Neuronal stem cell (in vitro differentiated cells): Measurements from ENCODE around the gene FAM180A.
"Not testable (repeated sequence)": the region's sequence is repeated elsewhere in the genome, so short reads cannot be mapped to it uniquely, and the experiment has no call there.

Experiments used
- DNase-seq: peaks from one replicate; pipeline ENCODE4 v3.0.0-alpha.2; 2013; ENCODE audit warnings: low spot score
- H2AFZ ChIP-seq: one replicate; pipeline ENCODE4 v1.6.1; 2013; ENCODE audit warnings: mild to moderate bottlenecking, low read length, inconsistent platforms
- H2AK5ac ChIP-seq: 2 replicates; pipeline ENCODE4 v1.6.1; 2013; ENCODE audit warnings: low read depth, mild to moderate bottlenecking, inconsistent platforms, low read length, moderate library complexity, mixed read lengths
- H2BK120ac ChIP-seq: 2 replicates; pipeline ENCODE4 v1.6.1; 2013; ENCODE audit warnings: low read depth, mild to moderate bottlenecking, inconsistent platforms, low read length, moderate library complexity, mixed read lengths
- H2BK12ac ChIP-seq: one replicate; pipeline ENCODE4 v1.6.1; 2013; ENCODE audit warnings: low read length, inconsistent platforms
- H2BK15ac ChIP-seq: 2 replicates; pipeline ENCODE4 v1.6.1; 2013; ENCODE audit warnings: mild to moderate bottlenecking, low read length, inconsistent platforms, mixed read lengths
- H2BK5ac ChIP-seq: one replicate; pipeline ENCODE4 v1.6.1; 2013; ENCODE audit warnings: inconsistent platforms, mild to moderate bottlenecking, low read length, moderate library complexity
- H3K14ac ChIP-seq: one replicate; pipeline ENCODE4 v1.6.1; 2013; ENCODE audit warnings: low read length, inconsistent platforms
- H3K18ac ChIP-seq: 2 replicates; pipeline ENCODE4 v1.6.1; 2013; ENCODE audit warnings: low read length, inconsistent platforms
- H3K23ac ChIP-seq: 2 replicates; pipeline ENCODE4 v1.6.1; 2013; ENCODE audit warnings: low read depth, mild to moderate bottlenecking, mixed read lengths, low read length, inconsistent platforms; ENCODE audit not compliant: poor library complexity
- H3K27ac ChIP-seq: replicated peaks from 3 replicates; pipeline ENCODE4 v1.5.1; 2013; ENCODE audit warnings: low read length, inconsistent platforms
- H3K27me3 ChIP-seq, 3 experiments: 2 replicates each; pipeline ENCODE4 v1.6.1; 2013; ENCODE audit warnings: low read length in 3 of 3, mild to moderate bottlenecking in 2 of 3, inconsistent platforms in 1 of 3, low read depth in 1 of 3, mixed read lengths in 1 of 3, moderate library complexity in 1 of 3; ENCODE audit not compliant: control insufficient read depth in 3 of 3, insufficient read depth in 3 of 3
- H3K36me3 ChIP-seq, 2 donors: replicated peaks in 1 of 2; 2 replicates each; pipeline ENCODE4 v1.6.1; 2013; ENCODE audit warnings: low read length in 2 of 2; ENCODE audit not compliant: control insufficient read depth in 2 of 2, insufficient read depth in 2 of 2
- H3K4ac ChIP-seq: 2 replicates; pipeline ENCODE4 v1.6.1; 2013; ENCODE audit warnings: inconsistent platforms, mild to moderate bottlenecking, low read length, moderate library complexity
- H3K4me1 ChIP-seq, 2 donors: 1 replicate in 1 of 2; 2 replicates in 1 of 2; pipeline ENCODE4 v1.6.1; 2013; ENCODE audit warnings: low read length in 2 of 2, low read depth in 1 of 2; ENCODE audit not compliant: control insufficient read depth in 2 of 2, insufficient read depth in 1 of 2
- H3K4me2 ChIP-seq: one replicate; pipeline ENCODE4 v1.6.1; 2013; ENCODE audit warnings: mild to moderate bottlenecking, low read length, inconsistent platforms; ENCODE audit not compliant: insufficient read depth, poor library complexity, severe bottlenecking
- H3K4me3 ChIP-seq, 2 donors: 2 replicates each; pipeline ENCODE4 v1.5.1; 2013; ENCODE audit warnings: low read length in 2 of 2, mild to moderate bottlenecking in 2 of 2, inconsistent platforms in 1 of 2, moderate library complexity in 1 of 2
- H3K79me1 ChIP-seq: one replicate; pipeline ENCODE4 v1.6.1; 2013; ENCODE audit warnings: low read depth, mild to moderate bottlenecking, inconsistent platforms, low read length, moderate library complexity
- H3K9ac ChIP-seq: one replicate; pipeline ENCODE4 v1.6.1; 2013; ENCODE audit warnings: mild to moderate bottlenecking, low read depth, low read length, inconsistent platforms; ENCODE audit not compliant: poor library complexity
- H3K9me3 ChIP-seq, 2 donors: replicated peaks in 1 of 2; 2 replicates each; pipeline versions ENCODE3 to v1.6.1; 2013; ENCODE audit warnings: low read length in 2 of 2, mild to moderate bottlenecking in 2 of 2, inconsistent platforms in 1 of 2, low read depth in 1 of 2, mixed read lengths in 1 of 2, moderate library complexity in 1 of 2; ENCODE audit not compliant: control insufficient read depth in 2 of 2, insufficient read depth in 1 of 2
- H4K8ac ChIP-seq: one replicate; pipeline ENCODE4 v1.6.1; 2013; ENCODE audit warnings: low read depth, mild to moderate bottlenecking, inconsistent platforms, low read length, moderate library complexity
- H4K91ac ChIP-seq: one replicate; pipeline ENCODE4 v1.6.1; 2013; ENCODE audit warnings: low read length, low read depth, mild to moderate bottlenecking, inconsistent platforms; ENCODE audit not compliant: poor library complexity
- WGBS, 2 donors: extraction: QIAGEN DNeasy Blood & Tissue Kit; methylation state at CpG; one replicate each; pipeline ENCODE4 v1.1.7; 2013; ENCODE audit warnings: missing lambda C conversion rate in 2 of 2, mixed read lengths in 1 of 2; ENCODE audit not compliant: insufficient read length in 2 of 2, insufficient replicate concordance in 1 of 2; ENCODE audit errors: extremely low coverage in 2 of 2; 5-methylcytosine and 5-hydroxymethylcytosine counted together

FAM180A gene

DNA sequence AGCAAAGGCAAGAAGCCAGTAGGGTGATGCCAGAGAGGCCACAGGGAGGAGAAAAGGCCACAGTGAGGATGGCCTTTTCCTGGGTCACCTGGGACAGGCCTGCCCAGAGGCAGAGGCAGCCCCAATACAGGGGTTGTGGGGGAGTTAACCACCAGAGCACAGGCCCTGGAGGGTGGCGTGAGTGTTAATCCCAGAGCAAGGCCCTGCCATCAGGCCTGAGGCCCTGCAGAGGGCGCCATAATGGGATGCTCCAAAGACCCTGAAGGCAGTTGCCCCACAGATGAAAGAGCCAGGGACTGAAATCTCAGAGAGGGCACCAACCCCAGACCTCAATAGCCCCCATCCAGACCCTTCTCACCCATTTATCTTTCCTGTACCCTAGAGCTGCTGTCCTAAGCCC, 44.5 kb downstream of the FAM180A start:
- no peak overlapping the region for H2BK5ac ChIP-seq
- no peak overlapping the region for H4K91ac ChIP-seq
- no peak overlapping the region for H2BK12ac ChIP-seq
- H3K36me3 ChIP-seq, result no peaks in the 10 kb centered on the region
- H2AFZ ChIP-seq, result no peak overlapping the region
- no peaks in the 10 kb centered on the region for H3K27me3 ChIP-seq
- H3K4ac ChIP-seq, result no peak overlapping the region
- no peak overlapping the region for H2AK5ac ChIP-seq
- H3K14ac ChIP-seq, result peak overlapping the region; percentile 22
- no peaks in the 10 kb centered on the region for H3K79me1 ChIP-seq
- H3K27ac ChIP-seq, result no peak overlapping the region
- H3K4me3 ChIP-seq, result no peak overlapping the region
- no peak overlapping the region for H4K8ac ChIP-seq
- H2BK15ac ChIP-seq, result no peak overlapping the region
- H2BK120ac ChIP-seq, result no peak overlapping the region
- WGBS, 2 donors, result no CpG with 5 or more reads among the region's 2 CpGs
- no peak overlapping the region for H3K23ac ChIP-seq
- no peak overlapping the region for H3K18ac ChIP-seq
- no peak overlapping the region for H3K4me2 ChIP-seq
- no peaks in the 10 kb centered on the region for H3K9me3 ChIP-seq
- no peak for DNase-seq
- H3K4me1 ChIP-seq, result no peaks in the 10 kb centered on the region
- no peak overlapping the region for H3K9ac ChIP-seq

- H2AFZ ChIP-seq, result no peak overlapping the region
- peaks cover 0 to 5% of the 10 kb centered on the region in 2 donors for H3K36me3 ChIP-seq
- H2BK12ac ChIP-seq, result no peak overlapping the region
- H3K18ac ChIP-seq, result no peak overlapping the region
- peaks cover 0 to 6% of the 10 kb centered on the region in 2 donors for H3K4me1 ChIP-seq
- H3K4me3 ChIP-seq, result no peak overlapping the region
- no peaks in the 10 kb centered on the region for H3K9me3 ChIP-seq
- H3K14ac ChIP-seq, result no peak overlapping the region
- no peak overlapping the region for H4K91ac ChIP-seq
- no peak overlapping the region for H2BK5ac ChIP-seq
- H4K8ac ChIP-seq, result no peak overlapping the region
- H3K9ac ChIP-seq, result no peak overlapping the region
- no CpG with 5 or more reads among the region's 8 CpGs for WGBS, 2 donors
- no peak overlapping the region for H2BK120ac ChIP-seq
- no peak overlapping the region for H3K4me2 ChIP-seq
- H3K4ac ChIP-seq, result no peak overlapping the region
- H3K27me3 ChIP-seq, result no peaks in the 10 kb centered on the region
- no peak for DNase-seq
- no peak overlapping the region for H2AK5ac ChIP-seq
- H3K27ac ChIP-seq, result no peak overlapping the region
- H3K23ac ChIP-seq, result no peak overlapping the region
- H2BK15ac ChIP-seq, result no peak overlapping the region
- H3K79me1 ChIP-seq, result no peaks in the 10 kb centered on the region
Observed at GRCh38 chr7:135697276-135698049, 51.1 kb downstream of the FAM180A start.

- H3K79me1 ChIP-seq, result no peaks in the 10 kb centered on the region
- H2AK5ac ChIP-seq, result no peak overlapping the region
- H3K9me3 ChIP-seq, result no peaks in the 10 kb centered on the region
- H2BK120ac ChIP-seq, result no peak overlapping the region
- H3K14ac ChIP-seq, result no peak overlapping the region
- no peak overlapping the region for H3K23ac ChIP-seq
- H3K4me1 ChIP-seq, result peaks cover 0 to 7% of the 10 kb centered on the region in 2 donors
- no peak overlapping the region for H3K9ac ChIP-seq
- no peak overlapping the region for H2BK5ac ChIP-seq
- DNase-seq, result no peak
- no peak overlapping the region for H3K4me2 ChIP-seq
- H4K8ac ChIP-seq, result no peak overlapping the region
- no peak overlapping the region for H3K18ac ChIP-seq
- H3K4me3 ChIP-seq, result no peak overlapping the region
- H3K36me3 ChIP-seq, result peaks cover 2 to 32% of the 10 kb centered on the region in 2 donors
- no peaks in the 10 kb centered on the region for H3K27me3 ChIP-seq
- no peak overlapping the region for H3K27ac ChIP-seq
- H3K4ac ChIP-seq, result no peak overlapping the region
- no peak overlapping the region for H4K91ac ChIP-seq
- H2AFZ ChIP-seq, result no peak overlapping the region
- no peak overlapping the region for H2BK15ac ChIP-seq
- H2BK12ac ChIP-seq, result no peak overlapping the region
- WGBS, 2 donors, result no CpG with 5 or more reads among the region's 4 CpGs
Observed at GRCh38 chr7:135693558-135693957, 55.1 kb downstream of the FAM180A start.

DNA sequence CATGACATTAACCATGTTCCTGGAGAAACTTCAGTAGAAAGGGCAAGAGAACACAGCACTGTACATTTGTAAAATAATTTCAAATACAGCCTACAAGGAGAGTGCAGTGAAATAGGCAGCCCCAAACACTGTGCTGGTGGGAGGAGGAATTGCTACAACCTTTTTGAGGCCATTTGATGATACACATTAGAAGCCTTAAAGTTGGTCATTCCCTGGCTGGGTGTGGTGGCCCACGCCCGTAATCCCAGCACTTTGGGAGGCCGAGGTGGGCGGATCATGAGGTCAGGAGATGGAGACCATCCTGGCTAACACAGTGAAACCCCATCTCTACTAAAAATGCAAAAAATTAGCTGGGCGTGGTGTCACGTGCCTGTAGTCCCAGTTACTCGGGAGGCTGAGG, 56.0 kb downstream of the FAM180A start:
- H3K79me1 ChIP-seq, H2BK120ac ChIP-seq, H2BK12ac ChIP-seq, H3K14ac ChIP-seq, DNase-seq, H3K4me1 ChIP-seq, H3K4ac ChIP-seq, H3K9me3 ChIP-seq, H3K9ac ChIP-seq, H4K8ac ChIP-seq, H3K27ac ChIP-seq, H3K4me3 ChIP-seq, H3K27me3 ChIP-seq, H3K4me2 ChIP-seq, H3K23ac ChIP-seq, H3K18ac ChIP-seq, H2BK15ac ChIP-seq, H4K91ac ChIP-seq, H2BK5ac ChIP-seq, H2AFZ ChIP-seq, H2AK5ac ChIP-seq: not testable (repeated sequence)
- H3K36me3 ChIP-seq, result peaks cover 2 to 32% of the 10 kb centered on the region in 2 donors
- WGBS, 2 donors, result no CpG with 5 or more reads among the region's 7 CpGs
